CD4-positive, alpha-beta T cell treated with Interleukin-1 beta for 1 hour (primary cell): ENCODE measurements around the gene TGM2.
A peak's percentile ranks its signal among the peaks of the same experiment; 100 is the strongest.

Experiments used
- DNase-seq, 2 donors: peaks; one replicate each; pipeline ENCODE4 v3.0.0-alpha.2; 2020 to 2022

The TGM2 gene

GRCh38 chr20:38175304-38176180 is 10.5 kb upstream of the TGM2 start:
- no peak for DNase-seq

DNA sequence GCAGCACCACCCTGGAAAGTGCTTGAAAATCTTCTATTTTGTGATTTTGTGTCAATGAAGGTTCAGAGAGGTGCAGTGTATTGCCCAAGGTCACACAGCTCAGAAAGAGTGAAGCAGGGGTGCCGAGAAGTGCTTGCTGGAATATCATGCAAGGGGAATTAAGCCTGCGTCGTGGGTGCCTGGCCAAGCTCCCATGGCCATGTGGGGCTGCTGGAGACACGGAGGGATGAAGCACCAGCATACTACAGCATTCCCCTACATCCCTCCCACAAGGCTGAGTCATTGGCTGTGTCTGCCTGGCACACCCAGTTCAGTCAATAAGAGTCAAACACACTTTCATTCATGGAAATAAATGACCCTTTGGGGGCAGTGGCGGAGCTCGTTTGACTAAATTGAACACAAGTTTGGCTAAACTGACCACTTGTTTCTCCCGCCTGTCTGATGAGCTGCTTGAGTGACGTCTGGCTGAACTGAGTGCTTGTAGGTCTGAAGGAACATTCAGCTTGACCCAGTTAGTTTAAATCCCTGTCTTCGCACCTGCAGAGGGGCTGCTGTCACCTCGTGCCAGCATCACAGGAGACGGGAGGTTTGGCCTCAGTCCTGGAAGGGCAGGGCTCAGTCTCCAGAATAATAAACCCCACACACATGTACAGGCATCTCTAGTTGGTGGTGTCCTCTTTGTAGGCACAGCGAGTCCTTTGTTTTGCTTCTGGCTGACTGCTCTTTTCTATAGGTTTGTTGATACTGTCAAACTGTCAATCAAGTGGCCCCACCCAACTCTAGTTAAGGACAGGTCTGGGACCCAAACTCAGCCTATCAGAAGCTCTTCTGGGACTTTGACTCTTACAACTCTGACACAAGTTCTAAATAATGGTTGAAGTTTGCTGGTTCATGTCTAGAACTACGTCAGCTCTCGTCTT is 8.4 kb upstream of the TGM2 start:
- DNase-seq = no peak

DNA sequence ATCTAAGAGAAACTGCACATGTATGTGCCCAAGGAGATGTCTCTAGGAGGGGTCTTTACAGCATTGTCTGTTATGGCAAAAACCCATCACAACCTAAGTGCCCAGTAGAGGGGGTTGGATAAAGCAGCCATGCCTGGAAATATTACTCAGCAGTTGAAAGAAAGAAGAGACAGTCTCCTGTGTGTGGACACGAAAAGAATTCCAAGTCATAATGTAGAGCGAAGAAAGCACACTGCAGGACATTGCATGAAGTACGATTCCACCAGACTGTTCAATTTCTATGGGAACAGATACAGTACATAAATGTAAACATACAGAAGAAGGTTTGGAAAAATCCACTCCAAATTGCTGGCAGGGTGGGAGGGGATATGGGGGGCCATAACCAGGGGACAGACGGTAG is 7.3 kb upstream of the TGM2 start:
- no peak for DNase-seq

GRCh38 chr20:38171675-38172043 is 6.6 kb upstream of the TGM2 start:
- DNase-seq = no peak

DNA sequence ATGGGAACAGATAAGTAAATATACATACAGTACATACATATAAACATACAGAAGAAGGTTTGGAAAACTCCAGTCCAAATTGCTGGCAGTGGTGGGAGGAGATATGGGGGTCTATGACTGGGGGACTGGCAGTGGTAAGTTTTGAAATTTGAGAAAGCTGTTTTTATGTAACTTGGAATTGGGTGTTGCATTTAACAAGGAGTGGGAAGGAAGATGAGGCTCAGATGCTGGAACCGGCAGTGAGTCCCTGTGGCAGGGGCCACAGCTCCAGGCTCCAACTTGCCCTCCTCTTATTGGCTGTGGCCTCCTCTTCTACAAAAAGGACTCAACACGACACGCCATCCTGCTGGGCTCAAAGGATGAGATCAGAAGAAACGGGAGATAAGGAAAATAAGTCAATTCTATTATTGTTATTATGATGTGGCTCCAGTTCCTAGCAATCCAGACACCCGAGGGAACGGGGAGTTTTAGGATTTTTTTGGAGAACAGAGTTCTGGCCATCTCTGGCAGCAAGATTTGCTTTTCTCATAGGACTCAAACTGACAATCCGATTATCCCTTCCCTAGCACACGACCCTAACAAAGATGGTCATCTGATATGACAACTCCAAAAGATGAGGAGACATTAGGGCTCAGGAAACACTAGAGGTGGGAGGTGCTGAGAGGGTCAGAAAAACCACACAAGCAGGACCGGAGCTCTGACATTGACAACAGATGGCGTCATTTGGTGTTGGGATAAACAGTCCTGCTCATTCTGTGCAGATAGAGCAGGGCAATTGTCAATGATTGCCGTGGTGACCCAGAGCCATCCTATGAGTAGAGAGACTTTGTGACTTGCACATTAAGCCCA is 6.0 kb upstream of the TGM2 start:
- no peak for DNase-seq

- DNase-seq = no peak
Measured at GRCh38 chr20:38170219-38170825, 5.3 kb upstream of the TGM2 start.

GRCh38 chr20:38169636-38170193 is 4.6 kb upstream of the TGM2 start:
- DNase-seq = no peak

- DNase-seq = peak in 1 of 2 donors; percentile 59
Measured at GRCh38 chr20:38168791-38169589, 3.9 kb upstream of the TGM2 start.

DNA sequence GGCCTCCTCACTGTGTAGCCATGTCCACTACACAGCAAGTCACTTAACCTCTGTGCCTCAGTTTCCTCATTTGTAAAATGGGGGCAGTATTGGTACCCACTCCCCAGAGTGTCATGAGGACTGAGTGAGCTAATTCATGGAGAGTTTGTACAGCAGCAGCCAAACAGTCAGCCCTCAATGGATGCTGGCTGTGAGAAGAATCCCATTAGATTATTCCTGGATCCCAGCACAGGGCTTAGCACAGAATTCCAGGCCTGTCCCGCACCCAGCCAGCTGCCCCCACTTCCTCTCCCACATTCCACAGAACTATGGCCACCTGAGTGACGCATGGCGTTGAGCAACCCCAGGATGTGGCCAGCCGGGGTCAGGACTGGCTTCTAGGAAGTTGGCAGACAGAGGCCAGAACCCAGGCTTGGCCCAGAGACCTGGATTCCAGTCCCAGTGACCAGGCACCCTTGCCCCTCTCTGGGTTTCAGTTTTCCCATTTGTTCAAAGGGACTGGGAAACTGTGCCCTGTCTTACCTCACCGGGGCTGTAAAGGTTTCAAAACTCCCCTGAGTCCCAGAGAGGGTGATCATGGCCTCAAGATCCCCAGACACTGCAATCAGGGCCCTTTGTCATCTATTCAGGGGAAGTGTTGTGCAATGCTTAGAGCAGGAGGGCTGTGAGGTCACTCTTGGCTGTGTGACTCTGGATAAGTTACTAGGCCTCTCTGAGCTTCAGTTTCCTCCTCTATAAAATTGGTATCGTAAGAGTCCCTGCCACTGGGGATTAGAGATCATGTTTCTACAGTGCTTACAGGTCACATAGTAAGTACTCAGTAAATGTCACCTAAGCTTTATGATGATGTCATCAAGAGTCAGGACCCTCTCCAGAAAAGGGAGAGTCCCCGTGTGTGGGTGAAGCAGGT is 3.0 kb upstream of the TGM2 start:
- peak in 1 of 2 donors; percentile 56 for DNase-seq

GRCh38 chr20:38167328-38167850 is 2.3 kb upstream of the TGM2 start:
- DNase-seq = no peak

DNA sequence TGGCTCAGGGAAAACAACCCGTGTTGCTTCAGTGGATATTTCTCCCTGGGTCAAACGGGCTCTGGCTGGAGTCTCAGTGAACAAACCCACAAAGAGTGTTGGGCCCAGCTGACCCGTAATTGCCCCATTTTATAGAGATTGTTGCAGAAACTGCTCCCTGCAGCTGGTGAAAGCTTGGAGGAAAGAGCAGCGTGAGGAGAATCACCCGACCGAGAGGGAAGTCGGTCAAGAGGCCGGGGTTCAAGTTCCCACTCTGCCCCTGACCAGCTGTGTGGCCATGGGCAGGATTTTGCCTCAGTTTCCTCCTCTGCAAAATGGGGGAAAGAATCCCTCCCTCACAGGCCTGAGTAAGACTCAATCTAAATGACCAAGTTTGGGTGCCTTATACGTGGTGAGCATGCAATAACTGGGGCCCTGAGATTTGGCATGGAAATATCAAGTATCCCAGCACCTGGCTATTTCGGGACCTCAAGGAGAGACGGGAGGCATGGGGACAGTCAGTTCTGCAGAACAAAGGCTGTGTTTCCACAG is 1.7 kb upstream of the TGM2 start:
- no peak for DNase-seq

DNA sequence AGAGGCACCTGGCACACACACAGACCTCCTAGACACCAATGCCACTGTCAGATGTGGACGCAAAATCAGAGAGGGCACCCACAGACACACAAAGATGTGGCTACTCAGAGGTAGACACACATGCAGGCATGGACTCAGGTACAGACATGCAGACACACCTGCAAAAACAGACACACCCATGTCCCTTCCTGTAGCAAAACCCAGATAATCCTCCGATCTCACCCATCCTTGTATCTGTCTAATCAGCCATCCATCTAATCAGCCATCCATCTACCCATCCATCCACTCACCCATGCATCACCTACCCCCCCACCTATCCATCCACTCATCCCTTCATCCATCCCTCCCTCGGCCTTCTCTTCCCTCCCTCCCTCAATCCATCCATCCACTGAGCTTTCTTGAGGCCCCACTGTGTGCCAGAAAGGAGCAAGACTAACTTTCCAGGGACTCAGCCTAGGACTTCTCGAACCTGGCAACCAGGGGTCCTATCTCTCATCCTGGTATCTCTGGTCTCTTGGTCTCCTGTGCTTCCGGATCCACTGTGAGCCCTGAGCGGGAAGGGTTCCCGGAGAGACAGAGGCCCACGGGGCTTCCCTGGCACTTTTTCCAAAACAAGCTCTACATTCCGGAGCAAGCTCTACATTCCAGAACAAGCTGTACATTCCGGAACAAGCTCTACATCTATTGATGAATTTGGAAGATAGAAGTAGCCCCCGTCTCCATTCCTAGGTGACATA is 1.1 kb upstream of the TGM2 start:
- no peak for DNase-seq

GRCh38 chr20:38164624-38165088 is 414 bp downstream of the TGM2 start:
- no peak for DNase-seq

DNA sequence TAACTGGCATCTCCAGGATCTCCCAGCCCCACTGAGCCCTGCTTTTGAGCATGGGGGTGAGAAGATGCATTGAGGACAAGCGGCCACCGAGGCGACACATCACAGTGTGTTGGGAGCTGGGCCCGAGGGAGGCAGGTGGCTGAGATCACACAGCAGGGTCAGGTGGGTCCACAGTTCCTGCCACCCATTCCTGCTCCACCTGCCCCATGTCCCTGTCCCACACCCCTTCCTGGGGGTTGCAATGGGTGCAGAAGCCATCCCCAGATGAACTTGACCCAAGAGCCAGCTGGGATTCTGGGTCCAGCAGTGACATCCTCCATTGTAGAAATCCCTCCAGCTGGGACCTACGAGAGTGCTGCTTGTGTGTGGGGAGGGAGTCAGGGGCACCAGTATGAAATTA is 1.0 kb downstream of the TGM2 start:
- DNase-seq = no peak

- DNase-seq = no peak
Measured at GRCh38 chr20:38162878-38163875, 1.9 kb downstream of the TGM2 start.

DNA sequence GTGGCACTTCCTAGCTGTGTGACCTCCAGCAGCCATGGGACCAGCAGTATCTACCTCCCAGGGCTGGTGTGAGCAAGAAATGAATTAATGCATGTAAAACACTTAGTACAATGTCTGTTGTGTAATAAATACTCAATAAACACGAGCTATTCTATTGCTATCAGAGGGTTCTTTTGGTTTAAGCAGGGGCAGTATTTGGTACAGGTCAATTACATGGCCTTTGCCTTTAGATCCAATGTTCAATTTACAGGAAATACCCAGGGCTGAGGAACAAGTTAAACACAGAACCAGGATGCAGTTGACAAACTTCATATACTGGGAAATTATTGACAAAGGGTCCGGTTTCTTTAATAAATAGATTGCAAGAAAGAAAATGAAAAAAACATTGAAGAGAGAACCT is 2.9 kb downstream of the TGM2 start:
- DNase-seq = no peak

DNA sequence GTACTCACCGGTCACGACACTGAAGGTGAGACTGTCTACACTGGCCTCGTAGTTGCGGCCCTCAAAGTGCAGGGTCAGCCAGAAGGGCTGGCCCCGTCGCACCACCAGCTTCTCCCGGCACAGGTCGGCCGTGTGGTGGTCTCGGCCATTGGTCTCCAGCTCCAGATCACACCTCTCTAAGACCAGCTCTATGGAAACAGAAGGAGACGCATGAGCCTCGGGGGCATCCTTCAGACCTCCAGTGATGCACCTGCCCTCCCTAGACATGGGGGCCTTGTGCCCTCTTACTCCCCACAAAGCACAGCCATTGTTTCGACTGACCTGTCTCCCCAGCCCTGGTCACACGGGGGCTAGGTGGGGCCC is 3.7 kb downstream of the TGM2 start:
- DNase-seq = no peak
